Endodermal cell (in vitro differentiated cells): ENCODE results near the gene FGD3. TPM values are rescaled to one million over a fixed set of nuclear protein-coding genes. Genes with fewer than 3 reads are reported as not detected.

Experiments used
- DNase-seq: peaks from one replicate; pipeline ENCODE4 v3.0.0-alpha.2; 2017
- H3K27ac ChIP-seq: 2 replicates; pipeline ENCODE4 v1.5.1; 2013; ENCODE audit warnings: mild to moderate bottlenecking, low read depth, low read length, moderate library complexity
- H3K27me3 ChIP-seq: 2 replicates; pipeline ENCODE4 v1.6.1; 2013; ENCODE audit warnings: mild to moderate bottlenecking, low read length, moderate library complexity; ENCODE audit not compliant: insufficient read depth, control insufficient read depth, poor library complexity, severe bottlenecking
- H3K36me3 ChIP-seq: 2 replicates; pipeline ENCODE4 v1.7.0; 2013; ENCODE audit warnings: mild to moderate bottlenecking, low read length, moderate library complexity; ENCODE audit not compliant: control insufficient read depth, insufficient read depth
- H3K4me1 ChIP-seq: one replicate; pipeline ENCODE4 v1.7.0; 2013; ENCODE audit warnings: low read length; ENCODE audit not compliant: control insufficient read depth, insufficient read depth
- H3K4me3 ChIP-seq: 2 replicates; pipeline ENCODE4 v1.5.1; 2013; ENCODE audit warnings: mild to moderate bottlenecking, low read length, moderate library complexity
- H3K9ac ChIP-seq: 2 replicates; pipeline ENCODE4 v1.6.1; 2013; ENCODE audit warnings: mild to moderate bottlenecking, low read length, moderate library complexity; ENCODE audit not compliant: poor library complexity, severe bottlenecking; ENCODE audit errors: extremely low read depth
- H3K9me3 ChIP-seq: 2 replicates; pipeline ENCODE4 v1.6.1; 2013; ENCODE audit warnings: mild to moderate bottlenecking, low read length, moderate library complexity; ENCODE audit not compliant: control insufficient read depth
- H3K27ac Mint-ChIP-seq: 2 replicates; pipeline ENCODE4 v1.8.0; 2020; ENCODE audit warnings: mixed read lengths
- H3K27me3 Mint-ChIP-seq: 2 replicates; pipeline ENCODE4 v1.8.0; 2021; ENCODE audit warnings: mild to moderate bottlenecking, mixed read lengths; ENCODE audit not compliant: insufficient read depth
- H3K36me3 Mint-ChIP-seq: 2 replicates; pipeline ENCODE4 v1.8.0; 2020; ENCODE audit warnings: low read depth, mixed read lengths
- H3K4me1 Mint-ChIP-seq: 2 replicates; pipeline ENCODE4 v1.8.0; 2020; ENCODE audit warnings: mixed read lengths
- H3K4me3 Mint-ChIP-seq: 2 replicates; pipeline ENCODE4 v1.8.0; 2020; ENCODE audit warnings: mild to moderate bottlenecking, moderate library complexity, mixed read lengths
- H3K9me3 Mint-ChIP-seq: 2 replicates; pipeline ENCODE4 v1.8.0; 2020; ENCODE audit warnings: mild to moderate bottlenecking, mixed read lengths
- WGBS, 2 experiments: methylation state at CpG; one replicate each; pipeline versions ENCODE4 v1.1.5 to v1.1.7; 2013; ENCODE audit warnings: missing lambda C conversion rate in 2 of 2, mixed read lengths in 1 of 2; ENCODE audit not compliant: insufficient coverage in 1 of 2, insufficient read length in 1 of 2; 5-methylcytosine and 5-hydroxymethylcytosine counted together
- total RNA-seq, 2 donors: library from RNA; stranded (reverse); fragmentation: NEBNext Ultra II Directional in 1 of 2; extraction: Animal tissue kit (Norgen Biotek cat#: 25700) in 1 of 2; gene quantifications; 2 replicates in 1 of 2; 3 replicates in 1 of 2; pipeline ENCODE4 v1.2.1, GENCODE V29; 2021
- TF ChIP-seq, protein P1 (sequence below): fragments of 200-600 bp; sonication (generic); conservative IDR thresholded peaks from 2 replicates; pipeline ENCODE4 v1.5.0; 2021; ENCODE audit warnings: antibody characterized with exemption, mild to moderate bottlenecking

FGD3 gene
- total RNA-seq, 2 donors from 2014 or later, result 1.4 to 1.9 TPM

GRCh38 chr9:93036887-93037475 is 89.7 kb downstream of the FGD3 start:
- TF ChIP-seq, protein P1, sequence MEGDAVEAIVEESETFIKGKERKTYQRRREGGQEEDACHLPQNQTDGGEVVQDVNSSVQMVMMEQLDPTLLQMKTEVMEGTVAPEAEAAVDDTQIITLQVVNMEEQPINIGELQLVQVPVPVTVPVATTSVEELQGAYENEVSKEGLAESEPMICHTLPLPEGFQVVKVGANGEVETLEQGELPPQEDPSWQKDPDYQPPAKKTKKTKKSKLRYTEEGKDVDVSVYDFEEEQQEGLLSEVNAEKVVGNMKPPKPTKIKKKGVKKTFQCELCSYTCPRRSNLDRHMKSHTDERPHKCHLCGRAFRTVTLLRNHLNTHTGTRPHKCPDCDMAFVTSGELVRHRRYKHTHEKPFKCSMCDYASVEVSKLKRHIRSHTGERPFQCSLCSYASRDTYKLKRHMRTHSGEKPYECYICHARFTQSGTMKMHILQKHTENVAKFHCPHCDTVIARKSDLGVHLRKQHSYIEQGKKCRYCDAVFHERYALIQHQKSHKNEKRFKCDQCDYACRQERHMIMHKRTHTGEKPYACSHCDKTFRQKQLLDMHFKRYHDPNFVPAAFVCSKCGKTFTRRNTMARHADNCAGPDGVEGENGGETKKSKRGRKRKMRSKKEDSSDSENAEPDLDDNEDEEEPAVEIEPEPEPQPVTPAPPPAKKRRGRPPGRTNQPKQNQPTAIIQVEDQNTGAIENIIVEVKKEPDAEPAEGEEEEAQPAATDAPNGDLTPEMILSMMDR, result peak; percentile 60

GRCh38 chr9:93037476-93037971 is 90.2 kb downstream of the FGD3 start:
- Mint-ChIP-seq H3K27me3 (no peaks in the 10 kb centered on the region), H3K9me3 (no peaks in the 10 kb centered on the region), H3K4me3 (no peak overlapping the region), H3K4me1 (no peaks in the 10 kb centered on the region), H3K36me3 (no peaks in the 10 kb centered on the region), H3K27ac (no peak overlapping the region)
- DNase-seq, result no peak
- H3K27ac ChIP-seq, result no peak overlapping the region
- H3K27me3 ChIP-seq, result no peaks in the 10 kb centered on the region
- TF ChIP-seq, protein P1, result no peak
- 88 to 91% methylated on average over 7 to 13 of the region's 13 CpGs for WGBS, 2 experiments
- H3K9ac ChIP-seq, result no peak overlapping the region
- no peaks in the 10 kb centered on the region for H3K36me3 ChIP-seq
- no peaks in the 10 kb centered on the region for H3K4me1 ChIP-seq
- no peaks in the 10 kb centered on the region for H3K9me3 ChIP-seq
- no peak overlapping the region for H3K4me3 ChIP-seq

More at GRCh38 chr9:93036887-93037475, 89.7 kb downstream of the FGD3 start:
- Histone ChIP-seq H3K27ac (no peak overlapping the region), H3K27me3 (no peaks in the 10 kb centered on the region), H3K4me1 (no peaks in the 10 kb centered on the region), H3K4me3 (no peak overlapping the region), H3K9me3 (no peaks in the 10 kb centered on the region), H3K36me3 (no peaks in the 10 kb centered on the region), H3K9ac (no peak overlapping the region)
- Mint-ChIP-seq H3K9me3 (no peaks in the 10 kb centered on the region), H3K27ac (no peak overlapping the region), H3K4me1 (no peaks in the 10 kb centered on the region), H3K27me3 (no peaks in the 10 kb centered on the region), H3K36me3 (no peaks in the 10 kb centered on the region), H3K4me3 (no peak overlapping the region)
- 86 to 87% methylated on average over 7 to 13 of the region's 13 CpGs for WGBS, 2 experiments
- no peak for DNase-seq

- Mint-ChIP-seq H3K36me3 (no peaks in the 10 kb centered on the region), H3K27me3 (no peaks in the 10 kb centered on the region), H3K4me3 (no peak overlapping the region), H3K4me1 (no peaks in the 10 kb centered on the region), H3K27ac (no peak overlapping the region), H3K9me3 (no peaks in the 10 kb centered on the region)
- H3K36me3 ChIP-seq, result no peaks in the 10 kb centered on the region
- no peaks in the 10 kb centered on the region for H3K27me3 ChIP-seq
- H3K9ac ChIP-seq, result no peak overlapping the region
- H3K4me1 ChIP-seq, result no peaks in the 10 kb centered on the region
- H3K4me3 ChIP-seq, result no peak overlapping the region
- WGBS, 2 experiments, result 91 to 100% methylated on average over 3 to 6 of the region's 6 CpGs
- TF ChIP-seq, protein P1, result no peak
- no peaks in the 10 kb centered on the region for H3K9me3 ChIP-seq
- no peak overlapping the region for H3K27ac ChIP-seq
- no peak for DNase-seq
Observed at GRCh38 chr9:93038918-93039317, 91.6 kb downstream of the FGD3 start.
